A549 treated with RU486 at 1 μM for 4 hours (cell line): ENCODE data around the gene SOX13. TPM values are rescaled to one million over a fixed set of nuclear protein-coding genes. Genes with fewer than 3 reads are reported as not detected.

ENCODE experiments used
- total RNA-seq: library from RNA; stranded (reverse); fragments of 200-300 nt; extraction: Qiagen RNA extraction; gene quantifications from 5 replicates; pipeline ENCODE4 v1.2.3, GENCODE V29; 2022; ENCODE audit warnings: low read depth

SOX13 gene
- total RNA-seq, result 14.6 to 20.9 TPM (median 19.4 TPM) in 5 replicates

GRCh38 chr1:204072931-204073836, at the start of gene SOX13:
SOX13 (plus strand) TSS chr1:204073115; CDS start chr1:204112916, 39,801 bp downstream.

GRCh38 chr1:204151552-204152309, 78.8 kb downstream of the SOX13 start, which contains the start of gene ETNK2:
ETNK2 (minus strand) TSS chr1:204152044; CDS start chr1:204151852, 192 bp downstream.

GRCh38 chr1:204166219-204166618, 93.3 kb downstream of the SOX13 start, which contains the start of gene REN:
REN (minus strand) TSS chr1:204166337; CDS start chr1:204166293, 44 bp downstream.

Other genes with a start within 250 kb of the SOX13 start
- 99.9 to 256 TPM (median 228 TPM) in 5 replicates for gene SNRPE, start 211.5 kb upstream of the SOX13 start, total RNA-seq
- 3.4 to 4.6 TPM (median 4.1 TPM) in 5 replicates for gene ETNK2, start 78.9 kb downstream of the SOX13 start, total RNA-seq
- not detected in 5 replicates for gene REN, start 93.2 kb downstream of the SOX13 start, total RNA-seq
- gene KISS1, start 123.4 kb downstream of the SOX13 start, total RNA-seq, result 1.1 TPM in 1 of 5 replicates, not detected in the others
- 4.1 to 7.6 TPM (median 4.6 TPM) in 5 replicates for gene GOLT1A, start 140.9 kb downstream of the SOX13 start, total RNA-seq